UCSD-AML1 (cell line): ENCODE results near the gene AKAIN1.

Experiments used
- DNase-seq: peaks from one replicate; lab custom pipeline; 2025; ENCODE audit not compliant: unreplicated experiment; lab: John Stamatoyannopoulos, UW

AKAIN1 gene

DNA sequence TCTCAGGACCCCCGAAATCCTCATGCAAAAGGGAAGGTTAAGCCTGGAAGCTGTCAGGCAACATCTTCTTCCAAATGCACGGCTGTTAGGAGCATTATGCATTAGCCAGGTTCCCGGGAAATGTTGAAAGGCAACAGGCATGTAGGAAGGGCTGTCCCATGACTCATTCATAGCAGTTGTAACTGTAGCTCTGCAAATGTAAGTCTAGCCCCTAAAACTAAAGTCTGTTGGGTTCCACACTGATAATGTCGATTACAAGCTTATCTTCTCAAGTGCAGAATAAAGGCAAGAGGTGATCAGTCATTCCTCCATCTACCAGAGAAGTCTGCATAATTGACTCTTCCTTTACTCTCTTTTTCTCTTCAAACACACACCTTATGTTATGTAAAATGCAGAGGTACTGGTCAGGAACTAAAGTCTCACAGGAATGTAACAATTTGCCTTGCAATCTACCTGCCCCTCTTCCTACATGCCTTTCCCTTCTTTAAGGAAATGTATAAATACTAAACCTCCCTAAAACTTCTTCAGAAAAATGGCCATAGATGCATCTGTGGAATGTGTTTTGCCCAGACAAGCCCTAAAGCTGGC lies 99.8 kb downstream of the AKAIN1 start:
- no peak for DNase-seq

DNA sequence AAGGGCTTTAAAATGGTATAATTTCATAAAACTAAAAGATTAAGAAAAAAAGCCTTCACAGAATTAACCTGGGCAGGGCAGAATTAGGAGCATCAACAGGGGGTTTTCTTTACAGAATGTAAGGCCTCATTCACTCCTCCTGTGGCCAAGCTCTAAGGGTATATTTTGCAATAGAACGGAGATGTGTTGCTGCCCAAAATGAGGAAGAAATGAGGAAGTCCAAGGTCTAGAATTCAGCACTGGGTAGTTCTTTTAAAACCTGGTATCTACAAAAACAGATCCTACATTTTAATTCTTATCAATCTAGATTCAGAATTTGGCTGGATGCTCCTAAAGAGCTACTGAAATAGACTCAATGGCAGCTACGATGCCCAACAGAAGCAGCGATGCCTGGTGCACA lies 101.8 kb downstream of the AKAIN1 start:
- DNase-seq = no peak

- DNase-seq = no peak
Measured at GRCh38 chr18:5093902-5094301, 103.2 kb downstream of the AKAIN1 start.
